GM18508 (cell line): ENCODE results near the gene BIRC7.
"Not testable (repeated sequence)": the region's sequence is repeated elsewhere in the genome, so short reads cannot be mapped to it uniquely, and the experiment has no call there.

Experiments
- ATAC-seq: cut with Tn5 transposase; IDR thresholded peaks from one replicate; pipeline ENCODE4 v1.9.1; 2021; ENCODE audit warnings: moderate number of reproducible peaks; ENCODE audit not compliant: insufficient read depth, unreplicated experiment

BIRC7 gene

GRCh38 chr20:63246490-63247288 lies 11.0 kb downstream of the BIRC7 start:
- ATAC-seq = no peak

- no peak for ATAC-seq
Measured at GRCh38 chr20:63247671-63248228, 12.0 kb downstream of the BIRC7 start.

GRCh38 chr20:63248835-63249591 lies 13.3 kb downstream of the BIRC7 start:
- no peak for ATAC-seq

- ATAC-seq = no peak
Measured at GRCh38 chr20:63249891-63250290, 14.2 kb downstream of the BIRC7 start.

GRCh38 chr20:63251350-63251749 lies 15.6 kb downstream of the BIRC7 start:
- not testable (repeated sequence) for ATAC-seq

- no peak for ATAC-seq
Measured at GRCh38 chr20:63252284-63252711, 16.6 kb downstream of the BIRC7 start.

- no peak for ATAC-seq
Measured at GRCh38 chr20:63253065-63253437, 17.3 kb downstream of the BIRC7 start.

- no peak for ATAC-seq
Measured at GRCh38 chr20:63253438-63254231, 17.9 kb downstream of the BIRC7 start.

GRCh38 chr20:63254232-63254605 lies 18.5 kb downstream of the BIRC7 start, which contains the start of gene NKAIN4:
Gene NKAIN4, minus strand, starts transcription at chr20:63254463. Its CDS starts 13 bp downstream, at chr20:63254450.
- ATAC-seq = no peak

- ATAC-seq = no peak
Measured at GRCh38 chr20:63254606-63255384, 19.1 kb downstream of the BIRC7 start.

- no peak for ATAC-seq
Measured at GRCh38 chr20:63255931-63256704, 20.4 kb downstream of the BIRC7 start.

- ATAC-seq = no peak
Measured at GRCh38 chr20:63256954-63257353, 21.2 kb downstream of the BIRC7 start.

GRCh38 chr20:63257629-63258028 lies 21.9 kb downstream of the BIRC7 start:
- ATAC-seq = no peak

GRCh38 chr20:63258781-63259180 lies 23.1 kb downstream of the BIRC7 start:
- no peak for ATAC-seq

- no peak for ATAC-seq
Measured at GRCh38 chr20:63259734-63260460, 24.2 kb downstream of the BIRC7 start.

GRCh38 chr20:63260521-63260920 lies 24.8 kb downstream of the BIRC7 start:
- ATAC-seq = no peak

- ATAC-seq = no peak
Measured at GRCh38 chr20:63261060-63261794, 25.5 kb downstream of the BIRC7 start.
